Activated CD4-positive, alpha-beta T cell treated with anti-CD3 and anti-CD28 coated beads, Interleukin-2, amount 50 U/mL, for 48 hours (primary cell): ENCODE data around the gene DCLK2.
"Not testable (repeated sequence)": the region's sequence is repeated elsewhere in the genome, so short reads cannot be mapped to it uniquely, and the experiment has no call there.

Source experiments
- DNase-seq, 2 experiments: peaks; one replicate each; pipeline ENCODE4 v3.0.0-alpha.2; 2020

DCLK2 gene

GRCh38 chr4:150158041-150158440 is 79.8 kb downstream of the DCLK2 start:
- DNase-seq, result no peak

GRCh38 chr4:150160473-150160872 is 82.2 kb downstream of the DCLK2 start:
- DNase-seq, result no peak

DNA sequence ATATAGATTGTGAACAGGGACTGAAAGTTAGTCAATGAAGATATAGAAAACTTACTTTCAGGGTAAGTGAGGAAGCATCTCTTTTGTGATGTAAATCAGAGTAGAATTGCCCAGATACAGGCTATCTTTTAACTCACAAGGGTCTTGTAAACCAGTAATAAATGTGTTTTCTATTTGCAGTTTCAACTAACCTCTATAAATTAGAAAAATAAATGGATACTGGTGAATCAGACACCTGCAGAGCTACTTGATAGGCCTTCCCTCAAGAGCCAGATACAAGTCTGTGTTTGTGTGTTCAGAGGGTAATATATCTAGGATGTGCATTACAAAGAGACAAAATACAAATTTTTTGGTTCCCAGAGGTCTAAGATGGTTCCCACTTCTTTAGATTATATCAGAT is 82.9 kb downstream of the DCLK2 start:
- no peak for DNase-seq

DNA sequence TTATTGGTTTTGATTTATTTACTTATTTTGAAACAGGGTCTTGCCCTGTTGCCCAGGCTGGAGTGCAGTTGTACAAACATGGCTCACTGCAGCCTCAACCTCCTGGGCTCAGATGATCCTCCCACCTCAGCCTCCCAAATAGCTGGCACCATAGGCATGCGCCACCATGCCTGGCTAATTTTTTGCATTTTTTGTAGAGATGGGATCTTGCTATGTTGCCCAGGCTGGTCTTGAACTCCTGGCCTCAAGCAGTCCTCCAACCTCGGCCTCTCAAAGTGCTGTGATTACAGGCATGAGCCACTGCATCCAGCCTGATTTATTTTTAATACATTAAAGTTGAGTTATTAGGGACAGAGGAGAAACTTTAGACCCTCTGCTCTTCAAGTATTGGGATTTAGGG is 83.8 kb downstream of the DCLK2 start:
- not testable (repeated sequence) for DNase-seq

- DNase-seq, result no peak
Observed at GRCh38 chr4:150164055-150164454, 85.8 kb downstream of the DCLK2 start.

- no peak for DNase-seq
Observed at GRCh38 chr4:150164956-150165629, 86.8 kb downstream of the DCLK2 start.

DNA sequence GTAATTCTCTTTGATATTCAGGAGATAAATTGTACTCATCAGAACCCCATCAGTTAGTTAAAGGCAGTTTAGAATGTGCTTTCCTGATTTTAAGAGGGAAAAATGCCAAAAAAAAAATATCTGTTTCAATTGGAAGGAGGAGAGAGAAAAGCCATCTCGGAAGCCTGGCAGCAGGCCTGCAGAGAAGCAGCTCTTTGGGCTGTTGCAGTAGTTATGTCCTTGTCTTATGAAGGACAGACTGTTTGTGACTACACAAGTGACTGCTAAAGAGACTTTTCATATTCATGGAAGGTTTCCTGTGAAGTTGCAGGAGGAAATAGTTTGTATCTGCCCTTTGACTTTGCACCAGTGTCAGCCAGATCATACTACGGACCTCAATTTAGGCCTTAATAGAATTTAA is 88.8 kb downstream of the DCLK2 start:
- no peak for DNase-seq

DNA sequence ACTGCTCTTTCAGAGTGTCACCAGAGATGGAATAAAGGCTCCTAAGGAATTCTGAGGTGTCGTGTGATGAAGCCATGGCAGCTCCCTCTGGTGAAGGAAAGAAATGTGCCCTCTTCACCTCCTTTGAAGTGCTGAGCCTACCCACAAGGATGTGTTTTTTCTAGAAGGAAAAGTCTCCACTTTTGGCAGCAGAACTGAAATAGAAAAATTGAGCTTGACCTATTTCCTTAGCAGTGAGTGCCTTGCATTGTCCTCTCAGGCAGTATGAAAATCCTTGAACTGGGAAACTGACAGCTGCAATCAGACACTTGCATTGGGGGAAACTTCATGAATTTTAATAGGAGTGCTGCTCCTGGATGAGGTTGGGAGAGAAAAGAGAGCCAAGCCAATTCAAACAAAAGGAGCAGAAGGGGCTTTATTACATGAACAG is 95.2 kb downstream of the DCLK2 start:
- no peak for DNase-seq

DNA sequence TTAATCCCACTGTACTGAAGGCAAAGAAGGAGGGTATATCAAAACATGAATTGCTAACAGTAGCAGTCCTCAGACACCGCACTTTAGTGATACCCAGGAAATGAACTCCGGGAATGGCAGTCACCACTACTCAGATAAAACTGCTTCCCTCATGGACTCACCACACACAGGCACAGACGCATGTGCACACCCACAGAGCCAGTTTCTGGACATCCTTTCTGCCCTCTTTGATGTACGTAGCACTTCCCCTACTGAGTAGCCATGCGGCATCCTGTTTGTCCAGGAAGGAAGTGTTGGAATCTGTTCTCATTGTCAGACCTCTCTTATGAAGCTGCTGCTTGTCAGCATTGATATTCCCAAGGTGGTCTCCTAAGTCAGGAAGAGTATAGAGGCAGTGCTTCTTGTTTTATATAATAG is 95.7 kb downstream of the DCLK2 start:
- no peak for DNase-seq

- no peak for DNase-seq
Observed at GRCh38 chr4:150176547-150176946, 98.3 kb downstream of the DCLK2 start.

DNA sequence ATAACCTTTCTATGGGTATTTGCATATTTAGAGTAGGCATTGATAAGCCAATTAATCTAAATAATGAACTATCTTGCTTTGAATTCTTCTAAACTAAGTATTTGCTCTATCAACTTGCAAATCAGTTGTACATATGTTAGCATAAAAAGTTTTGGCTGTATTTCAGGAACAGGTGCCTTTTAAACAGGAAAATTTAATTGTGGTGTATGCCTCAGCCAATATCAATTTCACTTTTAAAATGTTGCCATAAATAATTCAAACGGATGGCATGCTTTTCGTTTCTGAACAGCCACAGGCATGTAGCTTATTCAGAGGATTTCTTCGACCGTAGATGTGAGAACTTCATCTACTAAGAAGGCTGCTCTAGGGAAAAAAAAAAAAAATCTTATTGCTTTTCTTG is 99.9 kb downstream of the DCLK2 start:
- DNase-seq, result no peak

- DNase-seq, result no peak
Observed at GRCh38 chr4:150181536-150181935, 103.3 kb downstream of the DCLK2 start.

GRCh38 chr4:150182794-150183193 is 104.5 kb downstream of the DCLK2 start:
- no peak for DNase-seq

DNA sequence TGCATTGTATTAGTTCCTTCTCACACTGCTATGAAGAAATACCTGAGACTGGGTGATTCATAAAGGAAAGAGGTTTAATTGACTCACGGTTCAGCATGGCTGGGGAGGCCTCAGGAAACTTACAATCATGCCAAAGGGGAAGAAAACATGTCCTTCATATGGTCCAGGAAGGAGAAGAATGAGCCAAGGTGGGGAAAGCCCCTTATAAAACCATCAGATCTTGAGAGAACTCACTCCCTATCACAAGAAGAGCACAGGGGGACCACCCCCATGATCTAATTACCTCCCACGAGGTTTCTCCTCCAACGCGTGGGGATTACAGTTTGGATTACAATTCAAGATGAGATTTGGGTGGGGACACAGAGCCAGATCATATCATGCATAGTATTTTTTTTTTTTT is 106.8 kb downstream of the DCLK2 start:
- DNase-seq, result not testable (repeated sequence)

DNA sequence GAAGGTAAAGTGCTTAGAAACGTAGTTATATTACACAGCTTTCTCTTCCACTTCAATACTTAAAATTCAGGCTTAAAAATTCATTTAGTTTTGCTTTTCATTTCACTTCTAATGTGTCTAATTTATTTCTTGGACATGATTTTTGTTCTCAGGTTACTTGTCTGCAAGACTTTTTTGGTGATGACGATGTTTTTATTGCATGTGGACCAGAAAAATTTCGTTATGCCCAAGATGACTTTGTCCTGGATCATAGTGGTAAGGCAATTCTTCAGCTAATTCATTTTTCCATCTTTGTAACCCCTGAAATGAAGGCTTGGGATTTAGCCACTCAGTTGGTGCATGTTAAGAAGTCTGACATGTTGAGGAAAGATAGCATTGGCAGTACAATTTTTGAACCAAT is 114.7 kb downstream of the DCLK2 start:
- DNase-seq, result no peak

DNA sequence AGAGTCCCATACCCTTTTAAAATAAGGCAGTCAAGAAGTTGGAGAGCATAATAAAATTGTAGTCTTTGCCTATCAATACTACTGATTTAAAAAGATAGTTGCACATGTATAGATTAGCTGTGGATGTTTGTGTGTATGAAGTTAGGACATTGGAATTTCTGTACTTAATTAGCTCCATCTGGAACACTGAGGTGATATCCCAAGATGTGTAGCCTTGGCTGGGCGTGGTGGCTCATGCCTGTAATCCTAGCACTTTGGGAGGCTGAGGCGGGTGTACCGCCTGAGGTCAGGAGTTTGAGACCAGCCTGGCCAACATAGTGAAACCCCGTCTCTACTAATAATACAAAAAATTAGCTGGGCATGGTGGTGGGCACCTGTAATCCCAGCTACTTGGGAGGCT is 119.0 kb downstream of the DCLK2 start:
- not testable (repeated sequence) for DNase-seq

DNA sequence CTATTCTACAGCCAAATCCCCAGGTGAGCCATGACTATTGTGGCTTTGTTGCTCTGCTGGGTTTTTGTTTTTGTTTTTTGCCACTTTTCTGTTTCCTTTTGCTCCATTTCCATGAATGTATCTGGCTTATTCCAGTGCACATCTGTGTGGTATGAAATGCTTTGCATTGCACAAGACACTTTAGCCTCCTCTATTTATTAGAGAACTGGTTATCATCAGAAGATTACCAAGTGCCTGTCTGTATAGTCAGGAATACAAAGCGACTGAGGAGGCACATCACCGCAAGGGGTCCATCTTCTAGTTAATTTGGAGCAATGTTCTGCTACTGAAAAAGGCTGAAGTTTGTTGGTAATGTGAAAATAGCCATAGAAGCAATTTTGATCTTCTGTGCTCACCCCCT is 120.8 kb downstream of the DCLK2 start:
- no peak for DNase-seq

- no peak for DNase-seq
Observed at GRCh38 chr4:150205016-150205415, 126.8 kb downstream of the DCLK2 start.

GRCh38 chr4:150206265-150206664 is 128.0 kb downstream of the DCLK2 start:
- no peak for DNase-seq

DNA sequence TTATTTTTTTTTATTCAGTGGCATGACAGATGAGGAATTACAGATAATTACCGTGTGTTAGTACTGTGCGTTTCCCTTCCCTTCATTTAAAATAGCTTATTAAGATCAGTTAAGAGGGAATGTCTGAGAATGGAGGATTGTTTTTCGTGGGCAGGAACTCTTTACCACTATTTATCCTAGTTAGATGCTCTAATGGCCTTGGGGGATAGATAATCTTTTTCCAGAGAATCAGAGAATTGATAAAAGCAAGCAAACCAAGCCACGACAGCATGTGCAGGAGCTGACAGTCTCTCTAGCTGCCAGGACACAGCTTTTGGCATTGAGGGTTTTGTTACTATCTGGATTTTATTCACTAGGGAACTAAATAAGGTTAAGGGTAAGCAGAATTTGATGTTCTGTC is 128.7 kb downstream of the DCLK2 start:
- no peak for DNase-seq

DNA sequence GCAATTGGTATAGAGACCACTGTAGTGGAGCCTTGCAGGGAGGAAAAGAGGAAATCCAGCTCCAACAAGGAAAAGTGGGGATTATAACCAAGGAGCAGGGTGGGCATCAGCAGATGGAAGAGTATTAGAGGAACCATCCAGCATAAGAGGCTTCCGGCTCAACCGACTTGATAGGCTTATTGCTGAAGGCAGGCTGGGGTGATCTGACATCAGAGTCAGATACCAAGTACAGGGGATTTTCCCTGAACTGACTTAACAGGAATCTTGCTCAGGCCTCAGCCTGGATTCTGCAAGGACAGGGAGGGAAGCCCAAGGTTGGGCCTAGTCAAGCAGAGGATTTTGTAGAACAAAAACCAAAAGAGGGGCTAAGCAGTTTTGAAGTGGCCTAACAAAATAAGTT is 129.6 kb downstream of the DCLK2 start:
- DNase-seq, result no peak

- peak; percentile 32 to 49 for DNase-seq
Observed at GRCh38 chr4:150209140-150209829, 131.0 kb downstream of the DCLK2 start.

GRCh38 chr4:150211016-150211415 is 132.8 kb downstream of the DCLK2 start:
- DNase-seq, result no peak

DNA sequence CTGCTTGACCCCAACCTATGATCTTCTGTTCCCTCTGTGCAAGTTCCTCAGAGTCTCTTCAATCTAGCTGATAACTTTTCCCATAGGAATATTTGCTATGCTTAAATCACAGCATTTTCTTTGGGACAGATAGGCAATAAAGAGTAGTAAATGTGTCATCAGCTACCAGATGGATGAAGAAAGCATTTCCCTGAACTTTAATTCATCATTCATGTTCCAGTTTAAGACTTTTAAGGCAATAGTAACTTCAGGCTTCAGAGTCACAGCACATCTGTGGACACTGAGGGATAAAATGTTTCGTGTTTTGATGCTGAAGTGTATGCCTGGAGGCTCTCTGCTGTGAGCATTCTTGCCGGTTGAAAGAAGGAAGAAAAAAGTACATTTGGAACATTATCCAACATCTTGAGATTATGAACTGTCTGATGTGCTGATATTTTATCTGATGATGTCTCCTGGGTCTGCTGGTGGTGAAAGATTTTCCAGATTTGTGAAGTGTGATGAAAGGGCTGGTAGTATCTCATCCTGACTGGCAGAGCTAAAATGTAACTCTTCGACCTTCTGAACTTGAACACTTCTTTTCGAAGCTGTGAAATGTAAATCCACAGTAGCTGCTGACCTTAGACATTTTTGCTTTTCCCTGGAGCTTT is 133.7 kb downstream of the DCLK2 start:
- DNase-seq, result no peak
